ENCODE measurements around the gene MAMDC2.

DNA sequence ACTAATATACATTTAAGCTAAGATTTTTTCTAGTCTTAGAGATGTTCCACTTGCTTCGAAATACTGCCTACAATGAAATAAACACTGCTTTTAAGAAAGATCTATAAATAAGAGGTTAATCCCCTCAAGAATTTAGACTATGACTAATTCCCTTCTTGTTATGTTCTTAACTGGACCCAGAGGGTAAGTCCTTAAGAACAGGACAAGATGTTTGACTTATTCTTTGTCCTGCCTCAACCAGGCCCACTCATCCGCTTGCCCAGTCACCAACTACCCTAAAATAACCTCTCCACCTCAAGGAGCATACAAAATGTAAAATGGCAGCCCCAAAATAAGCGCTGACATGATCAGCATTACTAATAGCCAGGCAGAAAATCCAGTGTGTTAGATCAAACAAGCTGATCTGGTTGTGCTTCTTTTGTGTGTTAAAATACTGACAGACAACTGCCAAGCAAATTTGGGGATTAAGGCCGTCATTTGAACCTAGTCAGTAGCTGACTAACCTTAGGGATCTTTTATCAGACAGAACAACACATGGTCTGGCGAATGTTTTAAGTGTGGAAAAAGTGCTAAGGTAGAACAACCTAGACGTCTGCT lies 121.5 kb downstream of the MAMDC2 start:
- TF ChIP-seq TAF1 (IDR thresholded peaks at IDR 0.05; ENCODE audit: borderline replicate concordance, low read depth, low read length), result no peak
- no peak for TF ChIP-seq POLR2AphosphoS5 (IDR thresholded peaks at IDR 0.05; ENCODE audit: low read depth, low read length)

Data from GM12892 (cell line).